Measurements from ENCODE around the gene LRRC8A. TPM values are rescaled to one million over a fixed set of nuclear protein-coding genes. Genes with fewer than 3 reads are reported as not detected.

The LRRC8A gene
- polyA plus RNA-seq, 1 donor (not counting 4 experiments of a cell fraction or from before 2014, with no cell fraction given), result 88.3 TPM

DNA sequence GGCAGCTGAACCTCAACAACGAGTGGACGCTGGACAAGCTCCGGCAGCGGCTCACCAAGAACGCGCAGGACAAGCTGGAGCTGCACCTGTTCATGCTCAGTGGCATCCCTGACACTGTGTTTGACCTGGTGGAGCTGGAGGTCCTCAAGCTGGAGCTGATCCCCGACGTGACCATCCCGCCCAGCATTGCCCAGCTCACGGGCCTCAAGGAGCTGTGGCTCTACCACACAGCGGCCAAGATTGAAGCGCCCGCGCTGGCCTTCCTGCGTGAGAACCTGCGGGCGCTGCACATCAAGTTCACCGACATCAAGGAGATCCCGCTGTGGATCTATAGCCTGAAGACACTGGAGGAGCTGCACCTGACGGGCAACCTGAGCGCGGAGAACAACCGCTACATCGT lies 26.4 kb downstream of the LRRC8A start:
- Histone ChIP-seq H3K79me2 (ENCODE audit: control insufficient read depth, insufficient read depth, low read length) (peaks cover 77% of the 10 kb centered on the region), H3K36me3 (ENCODE audit: control insufficient read depth in 2 of 2, extremely low read depth in 1 of 2, insufficient read depth in 2 of 2, low read length in 2 of 2) (peaks cover 30 to 75% of the 10 kb centered on the region in 2 experiments)

DNA sequence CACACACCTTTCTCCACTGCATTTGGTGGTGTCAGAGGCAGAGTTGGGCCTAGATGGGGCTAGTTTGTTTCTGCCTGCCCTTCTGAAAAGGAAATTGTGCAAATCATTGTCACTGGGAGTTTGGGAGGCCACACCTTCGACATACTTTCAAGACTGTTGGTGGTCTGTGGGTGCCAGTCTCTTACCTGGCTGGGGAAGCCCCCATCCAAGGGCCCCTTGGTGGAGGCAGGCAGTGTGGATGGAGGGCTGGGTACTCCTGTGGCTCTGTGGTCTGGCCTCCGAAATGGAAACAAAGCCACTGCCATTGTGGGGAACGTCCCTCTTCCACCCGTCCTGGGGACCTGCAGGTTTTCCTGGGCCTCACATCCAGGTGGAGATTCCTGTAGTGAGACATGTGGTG lies 27.9 kb downstream of the LRRC8A start:
- peaks cover 81% of the 10 kb centered on the region for H3K79me2 ChIP-seq (ENCODE audit: control insufficient read depth, insufficient read depth, low read length)
- no peak overlapping the region for H3K4me3 ChIP-seq (ENCODE audit: control insufficient read depth in 2 of 3, extremely low read depth in 1 of 3, insufficient read depth in 2 of 3, low read depth in 1 of 3, low read length in 3 of 3)
- no peaks in the 10 kb centered on the region for H4K20me1 ChIP-seq (ENCODE audit: control insufficient read depth, extremely low read depth, insufficient read depth, low read length)
- H3K9me3 ChIP-seq (ENCODE audit: control insufficient read depth, low read depth, low read length), result no peaks in the 10 kb centered on the region
- peaks cover 3% of the 10 kb centered on the region for H3K9me1 ChIP-seq (ENCODE audit: control insufficient read depth, extremely low read depth, insufficient read depth, low read length)
- no peaks in the 10 kb centered on the region for H3K27me3 ChIP-seq (ENCODE audit: control insufficient read depth, extremely low read depth, insufficient read depth, low read length)
- no peak for DNase-seq (ENCODE audit: low read depth, low spot score)
- H2AFZ ChIP-seq (ENCODE audit: control insufficient read depth, low read length), result no peak overlapping the region
- no peak overlapping the region for H3K9ac ChIP-seq (ENCODE audit: control insufficient read depth, extremely low read depth, insufficient read depth, low read length)
- peaks cover 45% of the 10 kb centered on the region for H3K4me1 ChIP-seq (ENCODE audit: control insufficient read depth, extremely low read depth, insufficient read depth, low read length)
- dilution Hi-C loops (cut with MboI; ENCODE audit: extremely low pct_ligation_motif_present, low sequenced_read_pairs), result no loop called here
- H3K4me2 ChIP-seq (ENCODE audit: control insufficient read depth, extremely low read depth, insufficient read depth, low read depth, low read length), result no peak overlapping the region
- peak overlapping the region; percentile 26 for H3K27ac ChIP-seq (ENCODE audit: control insufficient read depth, insufficient read depth, low read length)
- TF ChIP-seq, protein P1, sequence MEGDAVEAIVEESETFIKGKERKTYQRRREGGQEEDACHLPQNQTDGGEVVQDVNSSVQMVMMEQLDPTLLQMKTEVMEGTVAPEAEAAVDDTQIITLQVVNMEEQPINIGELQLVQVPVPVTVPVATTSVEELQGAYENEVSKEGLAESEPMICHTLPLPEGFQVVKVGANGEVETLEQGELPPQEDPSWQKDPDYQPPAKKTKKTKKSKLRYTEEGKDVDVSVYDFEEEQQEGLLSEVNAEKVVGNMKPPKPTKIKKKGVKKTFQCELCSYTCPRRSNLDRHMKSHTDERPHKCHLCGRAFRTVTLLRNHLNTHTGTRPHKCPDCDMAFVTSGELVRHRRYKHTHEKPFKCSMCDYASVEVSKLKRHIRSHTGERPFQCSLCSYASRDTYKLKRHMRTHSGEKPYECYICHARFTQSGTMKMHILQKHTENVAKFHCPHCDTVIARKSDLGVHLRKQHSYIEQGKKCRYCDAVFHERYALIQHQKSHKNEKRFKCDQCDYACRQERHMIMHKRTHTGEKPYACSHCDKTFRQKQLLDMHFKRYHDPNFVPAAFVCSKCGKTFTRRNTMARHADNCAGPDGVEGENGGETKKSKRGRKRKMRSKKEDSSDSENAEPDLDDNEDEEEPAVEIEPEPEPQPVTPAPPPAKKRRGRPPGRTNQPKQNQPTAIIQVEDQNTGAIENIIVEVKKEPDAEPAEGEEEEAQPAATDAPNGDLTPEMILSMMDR (optimal IDR thresholded peaks at IDR 0.05 in 1 of 3, IDR thresholded peaks at IDR 0.05 in 1 of 3, conservative IDR thresholded peaks at IDR 0.05 in 1 of 3; ENCODE audit: extremely low read depth in 1 of 3, insufficient read depth in 2 of 3, low read length in 3 of 3), result no peak
- TF ChIP-seq EZH2 (IDR thresholded peaks at IDR 0.05; ENCODE audit: low read length), result no peak
- peaks cover 38 to 88% of the 10 kb centered on the region in 2 experiments for H3K36me3 ChIP-seq (ENCODE audit: control insufficient read depth in 2 of 2, extremely low read depth in 1 of 2, insufficient read depth in 2 of 2, low read length in 2 of 2)
- FAIRE-seq, result no peak

More for the DNA sequence above, 26.4 kb downstream of the LRRC8A start:
- no peak overlapping the region for H3K9ac ChIP-seq (ENCODE audit: control insufficient read depth, extremely low read depth, insufficient read depth, low read length)
- no peak overlapping the region for H3K27ac ChIP-seq (ENCODE audit: control insufficient read depth, insufficient read depth, low read length)
- FAIRE-seq (no peak), DNase-seq (ENCODE audit: low read depth, low spot score) (no peak)
- H3K4me1 ChIP-seq (ENCODE audit: control insufficient read depth, extremely low read depth, insufficient read depth, low read length), result peaks cover 43% of the 10 kb centered on the region
- H3K4me3 ChIP-seq (ENCODE audit: control insufficient read depth in 2 of 3, extremely low read depth in 1 of 3, insufficient read depth in 2 of 3, low read depth in 1 of 3, low read length in 3 of 3), result no peak overlapping the region
- H3K4me2 ChIP-seq (ENCODE audit: control insufficient read depth, extremely low read depth, insufficient read depth, low read depth, low read length), result no peak overlapping the region
- H3K9me3 ChIP-seq (ENCODE audit: control insufficient read depth, low read depth, low read length), result no peaks in the 10 kb centered on the region
- dilution Hi-C loops (cut with MboI; ENCODE audit: extremely low pct_ligation_motif_present, low sequenced_read_pairs), result no loop called here
- H3K27me3 ChIP-seq (ENCODE audit: control insufficient read depth, extremely low read depth, insufficient read depth, low read length), result no peaks in the 10 kb centered on the region
- H4K20me1 ChIP-seq (ENCODE audit: control insufficient read depth, extremely low read depth, insufficient read depth, low read length), result no peaks in the 10 kb centered on the region
- H3K9me1 ChIP-seq (ENCODE audit: control insufficient read depth, extremely low read depth, insufficient read depth, low read length), result peaks cover 3% of the 10 kb centered on the region
- TF ChIP-seq, protein P1 (optimal IDR thresholded peaks at IDR 0.05 in 1 of 3, IDR thresholded peaks at IDR 0.05 in 1 of 3, conservative IDR thresholded peaks at IDR 0.05 in 1 of 3; ENCODE audit: extremely low read depth in 1 of 3, insufficient read depth in 2 of 3, low read length in 3 of 3), result no peak
- no peak for TF ChIP-seq EZH2 (IDR thresholded peaks at IDR 0.05; ENCODE audit: low read length)
- no peak overlapping the region for H2AFZ ChIP-seq (ENCODE audit: control insufficient read depth, low read length)
